NCI-H345 (cell line): ENCODE measurements around the gene NINL.
"Not testable (repeated sequence)": the region's sequence is repeated elsewhere in the genome, so short reads cannot be mapped to it uniquely, and the experiment has no call there.

Source experiments
- DNase-seq: peaks from one replicate; lab custom pipeline; 2025; lab: John Stamatoyannopoulos, UW

The NINL gene

GRCh38 chr20:25584905-25585704 lies at the start of gene NINL:
TSS of gene NINL (minus strand) at chr20:25585531. CDS start at chr20:25526587, 58,944 bp downstream.
- peak; percentile 83 for DNase-seq

GRCh38 chr20:25632940-25633790 lies 47.8 kb upstream of the NINL start:
- DNase-seq, result no peak

GRCh38 chr20:25630615-25631014 lies 45.3 kb upstream of the NINL start:
- DNase-seq, result not testable (repeated sequence)

- no peak for DNase-seq
Observed at GRCh38 chr20:25629816-25630499, 44.6 kb upstream of the NINL start.

GRCh38 chr20:25626779-25627178 lies 41.4 kb upstream of the NINL start:
- no peak for DNase-seq

GRCh38 chr20:25624500-25624939 lies 39.2 kb upstream of the NINL start:
- DNase-seq, result no peak

GRCh38 chr20:25623736-25624499 lies 38.6 kb upstream of the NINL start, which contains the start of gene NANP:
TSS of gene NANP (minus strand) at chr20:25624014. CDS start at chr20:25623948, 66 bp downstream.
- DNase-seq, result peak; percentile 99

GRCh38 chr20:25623225-25623735 lies 37.9 kb upstream of the NINL start:
- no peak for DNase-seq

- DNase-seq, result peak; percentile 32
Observed at GRCh38 chr20:25622450-25623224, 37.3 kb upstream of the NINL start.

GRCh38 chr20:25622049-25622448 lies 36.7 kb upstream of the NINL start:
- DNase-seq, result no peak

GRCh38 chr20:25619514-25619913 lies 34.2 kb upstream of the NINL start:
- no peak for DNase-seq

GRCh38 chr20:25608774-25609173 lies 23.4 kb upstream of the NINL start:
- no peak for DNase-seq

- DNase-seq, result no peak
Observed at GRCh38 chr20:25606094-25606695, 20.9 kb upstream of the NINL start.

- DNase-seq, result no peak
Observed at GRCh38 chr20:25605148-25605547, 19.8 kb upstream of the NINL start.

- no peak for DNase-seq
Observed at GRCh38 chr20:25604611-25605010, 19.3 kb upstream of the NINL start.

GRCh38 chr20:25602914-25603309 lies 17.6 kb upstream of the NINL start:
- DNase-seq, result not testable (repeated sequence)

GRCh38 chr20:25602191-25602913 lies 17.0 kb upstream of the NINL start:
- DNase-seq, result not testable (repeated sequence)

GRCh38 chr20:25601659-25602058 lies 16.3 kb upstream of the NINL start:
- no peak for DNase-seq

GRCh38 chr20:25600632-25601031 lies 15.3 kb upstream of the NINL start:
- DNase-seq, result no peak
